Left ventricle myocardium inferior (tissue), 1 donor: ENCODE measurements around the gene IL20. TPM values are rescaled to one million over a fixed set of nuclear protein-coding genes. Genes with fewer than 3 reads are reported as not detected.

ENCODE experiments used
- DNase-seq: peaks from one replicate; pipeline ENCODE4 v3.0.0-alpha.2; 2020
- H3K27ac ChIP-seq: fragments of 200-600 bp; replicated peaks from 2 replicates; pipeline ENCODE4 v1.8.0; 2021
- H3K27me3 ChIP-seq: fragments of 200-600 bp; 2 replicates; pipeline ENCODE4 v1.8.0; 2021; ENCODE audit warnings: low read depth
- H3K36me3 ChIP-seq: fragments of 200-600 bp; 2 replicates; pipeline ENCODE4 v1.8.0; 2021
- H3K4me1 ChIP-seq: fragments of 200-600 bp; 2 replicates; pipeline ENCODE4 v1.8.0; 2021
- H3K4me3 ChIP-seq: fragments of 200-600 bp; 2 replicates; pipeline ENCODE4 v1.8.0; 2021; ENCODE audit warnings: mild to moderate bottlenecking, moderate library complexity
- H3K9me3 ChIP-seq: fragments of 200-600 bp; replicated peaks from 2 replicates; pipeline ENCODE4 v1.8.0; 2021
- intact Hi-C: fragments of 100-400 bp; cut with micrococcal nuclease; formaldehyde crosslinking; loops from one replicate; pipeline ENCODE4 v1.11.0; 2022
- total RNA-seq: library from RNA; stranded (reverse); fragmentation: NEBNext Ultra II Directional; extraction: Animal tissue kit (Norgen Biotek cat#: 25700); gene quantifications from one replicate; pipeline ENCODE4 v1.2.1, GENCODE V29; 2021
- TF ChIP-seq, protein P1 (sequence below): fragments of 200-600 bp; IDR thresholded peaks from 2 replicates; pipeline ENCODE4 v1.8.0; 2021; ENCODE audit warnings: antibody characterized with exemption, mild to moderate bottlenecking, borderline replicate concordance
- donor health status: DM: no; HTN: yes; CAD: no; lungs with severe emphysema.

Gene IL20
- total RNA-seq, 1 donor from 2014 or later: not detected

DNA sequence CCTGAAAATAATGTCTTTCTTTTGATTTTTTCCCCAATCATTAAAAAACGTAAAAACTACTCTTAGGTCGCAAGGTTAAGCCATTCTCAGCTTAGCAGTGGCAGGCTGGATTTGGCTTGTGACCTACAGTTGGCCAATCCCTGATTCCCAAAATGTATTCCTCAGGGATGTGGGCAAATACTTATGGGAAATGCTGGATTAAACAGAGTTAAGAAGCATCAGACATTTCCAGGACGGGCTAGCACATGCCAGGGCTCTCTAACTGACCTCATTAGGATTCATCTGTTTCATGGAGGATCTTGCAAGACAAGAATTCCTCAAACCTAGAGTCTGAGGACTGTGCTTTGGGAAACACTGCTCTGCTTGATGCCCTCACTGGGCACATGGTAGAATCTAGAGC lies 30.8 kb downstream of the IL20 start:
- H3K27ac ChIP-seq: no peak overlapping the region
- DNase-seq: no peak
- H3K36me3 ChIP-seq: no peaks in the 10 kb centered on the region
- H3K27me3 ChIP-seq: peaks cover 27% of the 10 kb centered on the region
- TF ChIP-seq, protein P1, sequence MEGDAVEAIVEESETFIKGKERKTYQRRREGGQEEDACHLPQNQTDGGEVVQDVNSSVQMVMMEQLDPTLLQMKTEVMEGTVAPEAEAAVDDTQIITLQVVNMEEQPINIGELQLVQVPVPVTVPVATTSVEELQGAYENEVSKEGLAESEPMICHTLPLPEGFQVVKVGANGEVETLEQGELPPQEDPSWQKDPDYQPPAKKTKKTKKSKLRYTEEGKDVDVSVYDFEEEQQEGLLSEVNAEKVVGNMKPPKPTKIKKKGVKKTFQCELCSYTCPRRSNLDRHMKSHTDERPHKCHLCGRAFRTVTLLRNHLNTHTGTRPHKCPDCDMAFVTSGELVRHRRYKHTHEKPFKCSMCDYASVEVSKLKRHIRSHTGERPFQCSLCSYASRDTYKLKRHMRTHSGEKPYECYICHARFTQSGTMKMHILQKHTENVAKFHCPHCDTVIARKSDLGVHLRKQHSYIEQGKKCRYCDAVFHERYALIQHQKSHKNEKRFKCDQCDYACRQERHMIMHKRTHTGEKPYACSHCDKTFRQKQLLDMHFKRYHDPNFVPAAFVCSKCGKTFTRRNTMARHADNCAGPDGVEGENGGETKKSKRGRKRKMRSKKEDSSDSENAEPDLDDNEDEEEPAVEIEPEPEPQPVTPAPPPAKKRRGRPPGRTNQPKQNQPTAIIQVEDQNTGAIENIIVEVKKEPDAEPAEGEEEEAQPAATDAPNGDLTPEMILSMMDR: no peak
- no peak overlapping the region for H3K4me3 ChIP-seq
- no peaks in the 10 kb centered on the region for H3K9me3 ChIP-seq
- no peaks in the 10 kb centered on the region for H3K4me1 ChIP-seq
- intact Hi-C loops: no loop called here

DNA sequence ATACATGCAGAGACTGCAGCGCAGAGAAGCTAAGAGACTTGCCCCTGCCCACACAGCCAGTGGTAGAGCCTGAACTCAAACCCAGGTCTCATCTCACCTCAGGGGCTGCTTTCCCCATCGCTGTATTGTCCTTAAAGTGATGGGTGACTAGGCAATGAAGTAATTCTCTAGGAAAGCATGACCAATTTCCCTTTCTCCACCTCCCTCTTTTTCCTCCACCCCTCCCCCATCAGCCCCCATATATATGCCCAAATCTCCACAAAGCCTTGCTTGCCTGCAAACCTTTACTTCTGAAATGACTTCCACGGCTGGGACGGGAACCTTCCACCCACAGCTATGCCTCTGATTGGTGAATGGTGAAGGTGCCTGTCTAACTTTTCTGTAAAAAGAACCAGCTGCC lies 31.8 kb downstream of the IL20 start, which contains the start of gene IL24:
Gene IL24, plus strand, starts transcription at position 269 of the 400 bp plus-strand sequence. CDS start 390 bp downstream, outside the sequence.
- Histone ChIP-seq H3K36me3 (no peaks in the 10 kb centered on the region), H3K4me1 (no peaks in the 10 kb centered on the region), H3K27ac (no peak within 1 kb of the TSS), H3K4me3 (no peak within 1 kb of the TSS), H3K27me3 (peaks cover 21% of the 10 kb centered on the region), H3K9me3 (no peaks in the 10 kb centered on the region)
- TF ChIP-seq, protein P1: no peak
- intact Hi-C loops: no loop called here
- DNase-seq: no peak

DNA sequence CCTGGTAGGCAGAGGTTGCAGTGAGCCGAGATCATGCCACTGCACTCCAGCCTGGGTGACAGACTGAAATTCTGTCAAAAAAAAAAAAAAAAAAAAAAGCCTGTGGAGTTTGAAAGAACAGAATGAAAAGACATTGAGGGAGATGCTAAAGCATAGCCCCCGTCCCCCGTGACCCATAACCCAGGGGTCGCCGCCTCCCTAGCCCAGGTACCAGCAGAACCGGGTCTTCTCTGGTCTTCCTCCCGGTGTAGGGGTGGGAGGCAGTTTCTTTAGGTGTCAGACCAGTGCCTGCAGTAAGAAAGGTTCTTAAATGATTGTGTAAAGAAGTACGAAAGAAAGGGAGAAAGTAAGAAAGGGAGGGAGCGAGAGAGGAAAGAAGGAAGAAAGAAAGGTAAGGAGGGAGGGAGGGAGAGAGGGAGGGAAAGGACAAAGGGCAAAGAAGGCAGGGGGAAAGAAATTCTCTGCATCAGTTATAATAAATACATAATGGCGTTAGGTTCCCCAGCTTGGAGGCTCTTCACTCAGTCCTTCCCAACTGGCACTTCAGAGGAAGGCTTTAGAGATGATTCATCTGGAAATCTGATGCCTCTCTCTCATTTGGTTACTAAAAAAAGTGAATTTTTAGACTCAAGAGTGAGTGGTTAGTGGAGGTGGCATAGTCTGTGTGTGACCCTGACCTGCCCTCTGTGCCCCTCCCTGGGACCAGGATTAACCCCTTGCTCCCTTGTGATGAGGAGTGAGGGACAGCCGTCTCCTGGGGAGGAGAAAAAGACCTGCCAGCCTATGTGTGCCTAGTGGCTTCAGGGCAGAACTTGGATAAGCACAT lies 32.9 kb downstream of the IL20 start:
- TF ChIP-seq, protein P1: no peak
- H3K4me1 ChIP-seq: peaks cover 5% of the 10 kb centered on the region
- no peak overlapping the region for H3K27ac ChIP-seq
- peaks cover 11% of the 10 kb centered on the region for H3K27me3 ChIP-seq
- no peaks in the 10 kb centered on the region for H3K9me3 ChIP-seq
- H3K36me3 ChIP-seq: no peaks in the 10 kb centered on the region
- no peak overlapping the region for H3K4me3 ChIP-seq
- no peak for DNase-seq
- intact Hi-C loops: no loop called here

DNA sequence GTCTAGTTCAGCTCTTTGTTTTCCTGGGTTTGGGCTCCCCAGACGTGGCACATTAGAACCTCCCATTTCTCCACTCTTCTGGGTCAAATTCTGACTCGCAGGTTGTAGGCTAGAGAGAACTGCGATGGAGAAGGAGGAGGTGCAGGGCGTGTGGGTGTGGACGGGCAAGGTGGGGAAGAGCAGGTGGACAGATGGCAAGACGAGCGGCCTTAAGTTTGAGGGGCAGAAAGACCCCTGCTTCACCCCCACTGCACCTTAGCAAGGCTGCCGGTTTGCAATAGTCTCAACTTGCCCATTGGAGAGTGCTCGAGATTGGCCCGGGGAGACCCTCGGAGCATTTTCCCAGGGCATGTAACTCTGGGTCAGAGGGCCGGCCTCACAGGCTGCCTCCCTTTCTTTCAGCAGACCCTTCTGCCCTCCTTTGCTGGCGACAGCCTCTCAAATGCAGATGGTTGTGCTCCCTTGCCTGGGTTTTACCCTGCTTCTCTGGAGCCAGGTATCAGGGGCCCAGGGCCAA lies 33.5 kb downstream of the IL20 start:
- H3K27me3 ChIP-seq: peaks cover 11% of the 10 kb centered on the region
- no peaks in the 10 kb centered on the region for H3K9me3 ChIP-seq
- intact Hi-C loops: no loop called here
- H3K27ac ChIP-seq: no peak overlapping the region
- H3K4me3 ChIP-seq: no peak overlapping the region
- no peak for DNase-seq
- no peaks in the 10 kb centered on the region for H3K36me3 ChIP-seq
- H3K4me1 ChIP-seq: peaks cover 10% of the 10 kb centered on the region
- TF ChIP-seq, protein P1: no peak

DNA sequence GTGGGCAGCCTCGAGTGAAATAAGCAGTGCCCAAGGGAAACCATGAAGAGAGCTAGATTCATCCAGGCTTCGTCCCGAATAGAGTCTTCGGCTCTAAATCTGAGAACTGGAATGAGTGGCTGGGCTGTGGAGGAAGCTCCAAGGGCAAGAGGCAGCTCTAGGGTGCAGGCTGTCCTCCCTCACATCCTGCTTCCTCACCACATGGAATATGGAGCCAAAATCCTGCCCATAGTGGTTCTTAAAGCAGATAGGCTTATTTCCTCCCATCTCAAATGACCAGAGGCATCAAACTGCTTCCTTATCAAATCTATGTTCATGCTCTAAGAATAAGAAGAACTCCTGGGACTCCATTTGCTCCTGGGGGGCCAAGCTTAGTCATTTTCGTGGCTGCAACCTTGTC lies 34.3 kb downstream of the IL20 start:
- Histone ChIP-seq H3K36me3 (no peaks in the 10 kb centered on the region), H3K9me3 (no peaks in the 10 kb centered on the region), H3K27me3 (peaks cover 11% of the 10 kb centered on the region), H3K27ac (no peak overlapping the region), H3K4me1 (peaks cover 16% of the 10 kb centered on the region), H3K4me3 (no peak overlapping the region)
- DNase-seq: no peak
- intact Hi-C loops: no loop called here
- TF ChIP-seq, protein P1: no peak
